22Rv1 (cell line): Measurements from ENCODE around the gene ADK.

Experiments used
- CTCF ChIP-seq: fragments of 450-650 bp; IDR thresholded peaks from 2 replicates; pipeline ENCODE4 v1.5.1; 2017; ENCODE audit warnings: mild to moderate bottlenecking
- ZFX ChIP-seq: fragments of 450-650 bp; IDR thresholded peaks from 2 replicates; pipeline ENCODE4 v1.6.1; 2017; ENCODE audit warnings: antibody characterized with exemption, borderline replicate concordance

- TF ChIP-seq CTCF: no peak
- TF ChIP-seq ZFX: no peak
Observed at GRCh38 chr10:74151879-74152722, 1.1 kb downstream of the ADK start.
